ENCODE measurements around the gene SH3D19.
A peak's percentile ranks its signal among the peaks of the same experiment; 100 is the strongest.

SH3D19 gene

GRCh38 chr4:151206241-151207005 is 119.0 kb downstream of the SH3D19 start:
- DNase-seq (ENCODE audit: low read depth): no peak
- no peak overlapping the region for H3K4me3 ChIP-seq (ENCODE audit: low read depth, low read length)

GRCh38 chr4:151205722-151206121 is 119.7 kb downstream of the SH3D19 start:
- DNase-seq (ENCODE audit: low read depth): no peak
- no peak overlapping the region for H3K4me3 ChIP-seq (ENCODE audit: low read depth, low read length)

- H3K4me3 ChIP-seq (ENCODE audit: low read depth, low read length): no peak overlapping the region
- DNase-seq (ENCODE audit: low read depth): no peak
Measured at GRCh38 chr4:151204925-151205524, 120.4 kb downstream of the SH3D19 start.

GRCh38 chr4:151202851-151203455 is 122.5 kb downstream of the SH3D19 start:
- DNase-seq (ENCODE audit: low read depth): peak; percentile 28
- H3K4me3 ChIP-seq (ENCODE audit: low read depth, low read length): no peak overlapping the region

GRCh38 chr4:151202381-151202780 is 123.0 kb downstream of the SH3D19 start:
- H3K4me3 ChIP-seq (ENCODE audit: low read depth, low read length): no peak overlapping the region
- DNase-seq (ENCODE audit: low read depth): no peak

- DNase-seq (ENCODE audit: low read depth): no peak
- no peak overlapping the region for H3K4me3 ChIP-seq (ENCODE audit: low read depth, low read length)
Measured at GRCh38 chr4:151199319-151200190, 125.8 kb downstream of the SH3D19 start.

- no peak for DNase-seq (ENCODE audit: low read depth)
- no peak overlapping the region for H3K4me3 ChIP-seq (ENCODE audit: low read depth, low read length)
Measured at GRCh38 chr4:151198748-151199147, 126.7 kb downstream of the SH3D19 start.

- no peak overlapping the region for H3K4me3 ChIP-seq (ENCODE audit: low read depth, low read length)
Measured at GRCh38 chr4:151197247-151197646, 128.2 kb downstream of the SH3D19 start.

GRCh38 chr4:151195801-151196200 is 129.6 kb downstream of the SH3D19 start:
- no peak overlapping the region for H3K4me3 ChIP-seq (ENCODE audit: low read depth, low read length)
- peak; percentile 30 for DNase-seq (ENCODE audit: low read depth)

More at GRCh38 chr4:151197247-151197646, 128.2 kb downstream of the SH3D19 start:
- DNase-seq (ENCODE audit: low read depth): no peak

- no peak overlapping the region for H3K4me3 ChIP-seq (ENCODE audit: low read depth, low read length)
- DNase-seq (ENCODE audit: low read depth): no peak
Measured at GRCh38 chr4:151193414-151193813, 132.0 kb downstream of the SH3D19 start.

- no peak overlapping the region for H3K4me3 ChIP-seq (ENCODE audit: low read depth, low read length)
- DNase-seq (ENCODE audit: low read depth): no peak
Measured at GRCh38 chr4:151192556-151193235, 132.7 kb downstream of the SH3D19 start.

GRCh38 chr4:151184523-151185458 is 140.6 kb downstream of the SH3D19 start:
- no peak overlapping the region for H3K4me3 ChIP-seq (ENCODE audit: low read depth, low read length)
- peak; percentile 53 for DNase-seq (ENCODE audit: low read depth)

- no peak overlapping the region for H3K4me3 ChIP-seq (ENCODE audit: low read depth, low read length)
- no peak for DNase-seq (ENCODE audit: low read depth)
Measured at GRCh38 chr4:151182455-151182996, 142.9 kb downstream of the SH3D19 start.

GRCh38 chr4:151176685-151177084 is 148.7 kb downstream of the SH3D19 start:
- no peak overlapping the region for H3K4me3 ChIP-seq (ENCODE audit: low read depth, low read length)
- no peak for DNase-seq (ENCODE audit: low read depth)

GRCh38 chr4:151175754-151176631 is 149.4 kb downstream of the SH3D19 start:
- DNase-seq (ENCODE audit: low read depth): no peak
- no peak overlapping the region for H3K4me3 ChIP-seq (ENCODE audit: low read depth, low read length)

GRCh38 chr4:151175233-151175632 is 150.2 kb downstream of the SH3D19 start:
- H3K4me3 ChIP-seq (ENCODE audit: low read depth, low read length): no peak overlapping the region
- no peak for DNase-seq (ENCODE audit: low read depth)

- no peak for DNase-seq (ENCODE audit: low read depth)
- H3K4me3 ChIP-seq (ENCODE audit: low read depth, low read length): no peak overlapping the region
Measured at GRCh38 chr4:151174784-151175183, 150.6 kb downstream of the SH3D19 start.
